HG02588 (cell line): ENCODE measurements around the gene LEPR.
"Not testable (repeated sequence)": the region's sequence is repeated elsewhere in the genome, so short reads cannot be mapped to it uniquely, and the experiment has no call there.

Source experiments
- ATAC-seq: cut with Tn5 transposase; IDR thresholded peaks from one replicate; pipeline ENCODE4 v1.9.1; 2021; ENCODE audit warnings: mild to moderate bottlenecking, moderate library complexity; ENCODE audit not compliant: unreplicated experiment

Gene LEPR

GRCh38 chr1:65435987-65436386, 15.5 kb downstream of the LEPR start:
- no peak for ATAC-seq

GRCh38 chr1:65437616-65438015, 17.1 kb downstream of the LEPR start:
- no peak for ATAC-seq

DNA sequence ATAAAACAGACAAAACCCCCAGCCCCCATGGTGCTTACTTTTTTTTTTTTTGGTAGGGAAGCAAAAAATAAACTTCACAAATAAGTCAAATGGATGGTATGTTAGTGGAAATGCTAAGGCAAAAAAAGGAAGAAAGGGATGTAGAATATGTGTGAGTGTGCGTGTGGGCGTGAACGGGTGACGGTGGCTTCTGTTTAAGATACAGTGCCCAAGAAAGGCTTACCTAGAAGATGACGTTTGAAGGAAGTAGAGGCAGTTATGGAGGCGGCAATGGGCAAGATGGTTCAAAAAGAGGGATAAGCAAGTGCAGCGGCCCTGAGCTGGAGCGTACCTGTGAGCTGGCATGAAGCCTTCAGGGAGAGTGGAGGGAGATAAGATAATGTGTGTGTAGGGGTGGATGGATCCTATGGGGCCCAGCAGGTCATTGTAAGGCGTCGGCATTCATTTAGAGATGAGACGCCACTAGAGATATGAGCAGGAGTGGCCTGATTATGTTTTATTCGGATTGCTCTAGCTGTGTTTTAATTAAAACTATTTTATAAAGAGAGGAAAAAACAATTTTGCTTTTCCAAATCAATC, 19.9 kb downstream of the LEPR start:
- ATAC-seq, result no peak

DNA sequence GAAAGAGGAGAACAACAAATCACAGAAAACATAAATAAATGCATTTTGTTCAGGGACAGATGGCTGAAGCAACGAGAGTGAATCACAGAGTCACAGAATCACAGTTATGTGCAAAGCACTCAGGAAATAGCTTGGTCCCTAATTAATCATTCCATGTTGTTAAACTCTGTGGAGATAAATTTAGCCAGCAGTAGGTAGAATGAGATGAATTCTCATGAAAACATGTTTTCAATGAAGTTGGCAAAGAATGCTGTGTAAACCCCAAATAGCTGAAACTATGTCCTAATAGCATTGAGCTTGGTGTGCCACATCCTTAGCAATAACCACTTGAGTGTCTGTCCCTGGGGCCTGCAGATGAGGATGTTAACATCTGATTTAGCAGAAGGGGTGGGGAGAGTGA, 20.4 kb downstream of the LEPR start:
- ATAC-seq, result no peak

DNA sequence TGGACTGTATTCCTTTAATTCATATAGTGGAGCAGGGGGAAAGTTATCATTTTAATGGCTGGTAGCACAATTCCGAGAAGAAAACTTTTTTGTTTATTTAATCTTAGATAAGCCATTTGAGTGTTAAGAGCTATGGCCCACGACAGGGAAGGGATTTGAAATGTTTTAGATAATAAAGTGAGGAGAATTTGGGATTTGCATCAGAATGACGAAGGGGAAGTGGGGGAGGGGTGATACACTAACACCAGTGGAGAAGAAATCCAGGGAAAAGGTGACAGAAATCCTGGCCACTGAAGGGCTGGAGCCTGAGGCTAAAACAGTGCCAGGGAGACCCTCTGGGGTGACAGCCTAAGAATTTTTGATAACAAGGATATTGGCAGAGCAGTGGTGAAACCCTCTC, 21.0 kb downstream of the LEPR start:
- ATAC-seq, result no peak

GRCh38 chr1:65442442-65442841, 22.0 kb downstream of the LEPR start:
- ATAC-seq, result no peak

- ATAC-seq, result no peak
These were observed 23.2 kb downstream of the LEPR start for GRCh38 chr1:65443647-65444046.

DNA sequence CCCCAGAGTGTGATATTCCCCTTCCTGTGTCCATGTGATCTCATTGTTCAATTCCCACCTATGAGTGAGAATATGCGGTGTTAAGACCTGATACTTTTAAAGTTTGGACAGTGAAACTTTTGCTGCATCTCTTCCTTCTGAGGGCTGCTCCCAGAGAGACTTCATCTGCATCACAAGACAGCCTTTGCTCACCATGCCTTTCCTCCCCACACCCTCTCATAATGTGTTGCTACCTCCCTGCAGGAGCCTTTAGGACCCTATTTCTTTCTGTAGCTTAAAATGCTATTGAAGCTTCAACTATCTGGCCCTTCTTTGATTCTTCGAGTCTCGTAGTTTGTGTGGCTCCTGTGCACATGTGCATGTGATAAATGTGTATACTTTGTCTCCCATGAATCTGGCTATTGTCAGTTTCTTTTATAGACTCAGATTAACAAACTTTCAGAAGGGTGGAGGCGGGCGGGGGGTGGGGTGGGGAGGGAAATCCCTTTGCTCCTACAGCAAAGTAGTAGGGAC, 23.7 kb downstream of the LEPR start:
- ATAC-seq, result no peak

DNA sequence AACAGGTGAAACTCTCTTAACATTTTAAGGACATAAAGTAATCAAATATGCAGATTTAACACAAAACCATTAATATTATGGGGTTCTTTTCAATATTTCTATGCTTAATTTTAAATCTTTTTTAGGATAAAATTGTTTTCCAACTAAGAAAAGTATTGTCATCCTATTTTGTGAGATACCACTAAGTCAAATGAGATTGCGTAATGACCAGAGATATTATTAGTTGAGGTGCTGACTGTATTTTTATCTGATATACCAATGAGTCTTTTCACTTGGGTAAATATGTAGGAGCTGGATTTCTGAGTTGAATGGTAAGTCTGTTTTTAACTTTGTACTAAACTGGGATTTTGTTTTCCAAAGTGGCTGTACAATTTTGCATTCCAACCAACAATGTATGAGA, 25.4 kb downstream of the LEPR start:
- ATAC-seq, result no peak

- no peak for ATAC-seq
These were observed 28.9 kb downstream of the LEPR start for GRCh38 chr1:65449214-65449823.

DNA sequence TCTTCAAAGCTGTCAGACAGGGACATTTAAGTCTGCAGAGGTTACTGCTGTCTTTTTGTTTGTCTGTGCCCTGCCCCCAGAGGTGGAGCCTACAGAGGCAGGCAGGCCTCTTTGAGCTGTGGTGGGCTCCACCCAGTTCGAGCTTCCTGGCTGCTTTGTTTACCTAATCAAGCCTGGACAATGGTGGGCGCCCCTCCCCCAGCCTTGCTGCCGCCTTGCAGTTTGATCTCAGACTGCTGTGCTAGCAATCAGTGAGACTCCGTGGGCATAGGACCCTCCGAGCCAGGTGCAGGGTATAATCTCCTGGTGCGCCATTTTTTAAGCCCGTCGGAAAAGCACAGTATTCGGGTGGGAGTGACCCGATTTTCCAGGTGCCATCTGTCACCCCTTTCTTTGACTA, 35.2 kb downstream of the LEPR start:
- not testable (repeated sequence) for ATAC-seq

GRCh38 chr1:65456481-65456880, 36.0 kb downstream of the LEPR start:
- no peak for ATAC-seq

DNA sequence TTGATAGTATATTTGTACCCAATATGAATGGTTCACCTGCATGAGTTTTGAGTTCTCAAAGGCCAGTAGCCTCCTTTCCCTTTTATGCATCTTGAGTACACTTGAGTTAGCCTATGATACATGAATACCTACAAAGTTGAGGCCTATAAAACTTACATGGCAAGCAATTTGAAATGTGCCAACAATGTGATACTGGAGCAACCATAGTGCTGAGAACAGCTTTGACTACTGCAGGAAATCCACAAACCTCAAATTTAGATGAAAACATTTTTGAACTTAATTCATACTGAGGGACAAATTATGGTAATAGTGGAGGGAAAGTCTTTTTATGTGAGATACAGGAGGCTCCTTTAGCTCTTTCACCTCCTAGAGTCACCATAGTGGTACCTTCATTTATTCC, 37.4 kb downstream of the LEPR start:
- no peak for ATAC-seq

GRCh38 chr1:65458730-65459396, 38.4 kb downstream of the LEPR start:
- peak; percentile 24 for ATAC-seq

- peak; percentile 67 for ATAC-seq
These were observed 38.9 kb downstream of the LEPR start for GRCh38 chr1:65459397-65459768.

DNA sequence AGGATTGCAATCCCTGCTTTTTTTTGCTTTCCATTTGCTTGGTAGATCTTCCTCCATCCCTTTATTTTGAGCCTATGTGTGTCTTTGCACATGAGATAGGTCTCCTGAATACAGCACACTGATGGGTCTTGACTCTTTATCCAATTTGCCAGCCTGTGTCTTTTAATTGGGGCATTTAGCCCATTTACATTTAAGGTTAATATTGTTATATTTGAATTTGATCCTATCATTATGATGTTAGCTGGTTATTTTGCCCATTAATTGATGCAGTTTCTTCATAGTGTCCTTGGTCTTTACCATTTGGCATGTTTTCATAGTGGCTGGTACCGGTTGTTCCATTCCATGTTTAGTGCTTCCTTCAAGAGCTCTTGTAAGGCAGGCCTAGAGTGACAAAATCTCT, 45.4 kb downstream of the LEPR start:
- ATAC-seq, result not testable (repeated sequence)

- no peak for ATAC-seq
These were observed 47.1 kb downstream of the LEPR start for GRCh38 chr1:65467536-65467935.

GRCh38 chr1:65469126-65469888, 48.8 kb downstream of the LEPR start:
- ATAC-seq, result no peak

GRCh38 chr1:65469889-65470340, 49.4 kb downstream of the LEPR start:
- ATAC-seq, result no peak
